GM12892 (cell line): Measurements from ENCODE around the gene ATG16L2.

ENCODE experiments used
- POLR2A ChIP-seq: IDR thresholded peaks from 2 replicates; pipeline ENCODE4 v1.6.1; 2011; ENCODE audit warnings: low read depth, low read length, control low read depth
- POLR2AphosphoS5 ChIP-seq: IDR thresholded peaks from 2 replicates; pipeline ENCODE4 v1.6.1; 2011; ENCODE audit warnings: low read depth, low read length, control low read depth
- TAF1 ChIP-seq: IDR thresholded peaks from 2 replicates; pipeline ENCODE4 v1.6.1; 2011; ENCODE audit warnings: low read depth, mild to moderate bottlenecking, control low read depth, low read length, borderline replicate concordance

- TF ChIP-seq POLR2AphosphoS5 (no peak), TAF1 (no peak), POLR2A (no peak)
Measured at GRCh38 chr11:72805216-72805615, 9.0 kb upstream of the ATG16L2 start.
